Transverse colon (tissue), 4 donors: Measurements from ENCODE around the gene ZC3H8.

Source experiments
- POLR2A ChIP-seq: fragments of 450-650 bp; IDR thresholded peaks from one replicate; pipeline ENCODE4 v1.6.1; 2016; ENCODE audit warnings: antibody characterized with exemption, mild to moderate bottlenecking, moderate library complexity
- POLR2AphosphoS5 ChIP-seq, 3 donors: sonication (generic); formaldehyde crosslinking; IDR thresholded peaks; one replicate each; pipeline ENCODE4 v1.6.1; 2016; ENCODE audit warnings: antibody characterized with exemption in 3 of 3
- TF ChIP-seq, protein P1 (sequence below), 5 experiments: fragments of 200-600 bp in 3 of 5; fragments of 450-650 bp in 2 of 5; sonication (generic) in 3 of 5; IDR thresholded peaks; 1 replicate in 2 of 5; 2 replicates in 3 of 5; pipeline ENCODE4 v1.5.1; 2016 to 2017; ENCODE audit warnings: antibody characterized with exemption in 5 of 5, inconsistent platforms in 3 of 5, mild to moderate bottlenecking in 2 of 5, moderate library complexity in 1 of 5

DNA sequence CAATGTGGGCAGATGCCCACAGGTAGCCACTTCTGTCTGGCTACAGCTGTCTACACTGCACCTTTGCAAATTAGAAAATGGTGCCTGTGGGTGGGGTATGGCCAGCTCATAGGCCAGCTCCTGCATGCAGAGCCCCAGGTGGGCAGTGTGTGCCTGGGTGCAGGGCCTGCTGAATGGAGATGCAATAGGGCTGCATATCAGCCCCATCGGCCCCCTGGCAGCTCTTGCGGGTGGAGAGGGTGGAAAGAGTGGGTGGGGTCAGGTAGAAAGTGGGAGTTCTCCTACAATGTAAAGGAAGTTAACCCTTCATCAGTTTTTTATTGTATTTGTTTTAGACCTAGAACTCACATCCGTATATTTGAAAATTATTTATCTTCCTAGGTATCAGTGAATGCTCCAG lies 79.5 kb downstream of the ZC3H8 start:
- TF ChIP-seq POLR2A = no peak
- TF ChIP-seq, protein P1, sequence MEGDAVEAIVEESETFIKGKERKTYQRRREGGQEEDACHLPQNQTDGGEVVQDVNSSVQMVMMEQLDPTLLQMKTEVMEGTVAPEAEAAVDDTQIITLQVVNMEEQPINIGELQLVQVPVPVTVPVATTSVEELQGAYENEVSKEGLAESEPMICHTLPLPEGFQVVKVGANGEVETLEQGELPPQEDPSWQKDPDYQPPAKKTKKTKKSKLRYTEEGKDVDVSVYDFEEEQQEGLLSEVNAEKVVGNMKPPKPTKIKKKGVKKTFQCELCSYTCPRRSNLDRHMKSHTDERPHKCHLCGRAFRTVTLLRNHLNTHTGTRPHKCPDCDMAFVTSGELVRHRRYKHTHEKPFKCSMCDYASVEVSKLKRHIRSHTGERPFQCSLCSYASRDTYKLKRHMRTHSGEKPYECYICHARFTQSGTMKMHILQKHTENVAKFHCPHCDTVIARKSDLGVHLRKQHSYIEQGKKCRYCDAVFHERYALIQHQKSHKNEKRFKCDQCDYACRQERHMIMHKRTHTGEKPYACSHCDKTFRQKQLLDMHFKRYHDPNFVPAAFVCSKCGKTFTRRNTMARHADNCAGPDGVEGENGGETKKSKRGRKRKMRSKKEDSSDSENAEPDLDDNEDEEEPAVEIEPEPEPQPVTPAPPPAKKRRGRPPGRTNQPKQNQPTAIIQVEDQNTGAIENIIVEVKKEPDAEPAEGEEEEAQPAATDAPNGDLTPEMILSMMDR (IDR thresholded peaks at IDR 0.05) = no peak
- no peak for TF ChIP-seq POLR2AphosphoS5 (IDR thresholded peaks at IDR 0.05)
